ENCODE results near the gene CDK7. TPM values are rescaled to one million over a fixed set of nuclear protein-coding genes. Genes with fewer than 3 reads are reported as not detected.

Gene CDK7
- total RNA-seq, 3 donors from 2014 or later: 18.3 to 22.7 (median 22.0) TPM

GRCh38 chr5:69293882-69294281, 59.2 kb downstream of the CDK7 start:
- Histone ChIP-seq H3K4me1 (ENCODE audit: low read depth) (no peaks in the 10 kb centered on the region), H3K9me3 (no peaks in the 10 kb centered on the region), H3K36me3 (ENCODE audit: low read depth) (no peaks in the 10 kb centered on the region), H3K4me3 (no peak overlapping the region)
- no peak for DNase-seq
- intact Hi-C loops (cut with DNase I, micrococcal nuclease): no loop called here
- no peak for TF ChIP-seq CTCF (IDR thresholded peaks at IDR 0.05)
- no peak for ATAC-seq

GRCh38 chr5:69295088-69295754, 60.5 kb downstream of the CDK7 start:
- Histone ChIP-seq H3K36me3 (ENCODE audit: low read depth) (no peaks in the 10 kb centered on the region), H3K4me3 (no peak overlapping the region), H3K4me1 (ENCODE audit: low read depth) (no peaks in the 10 kb centered on the region), H3K9me3 (no peaks in the 10 kb centered on the region)
- TF ChIP-seq CTCF (IDR thresholded peaks at IDR 0.05): no peak
- no peak for DNase-seq
- intact Hi-C loops (cut with DNase I, micrococcal nuclease): no loop called here
- ATAC-seq: no peak

- no peak for TF ChIP-seq CTCF (IDR thresholded peaks at IDR 0.05)
- Histone ChIP-seq H3K4me1 (ENCODE audit: low read depth) (no peaks in the 10 kb centered on the region), H3K36me3 (ENCODE audit: low read depth) (no peaks in the 10 kb centered on the region), H3K9me3 (no peaks in the 10 kb centered on the region), H3K4me3 (no peak overlapping the region)
- intact Hi-C loops (cut with DNase I, micrococcal nuclease): no loop called here
- no peak for DNase-seq
- ATAC-seq: no peak
Measured at GRCh38 chr5:69299625-69300024, 64.9 kb downstream of the CDK7 start.

- H3K4me1 ChIP-seq (ENCODE audit: low read depth): no peaks in the 10 kb centered on the region
- no peaks in the 10 kb centered on the region for H3K36me3 ChIP-seq (ENCODE audit: low read depth)
- H3K4me3 ChIP-seq: no peak overlapping the region
- ATAC-seq (no peak), DNase-seq (no peak)
- H3K9me3 ChIP-seq: no peaks in the 10 kb centered on the region
- intact Hi-C loops (cut with DNase I, micrococcal nuclease): no loop called here
- TF ChIP-seq CTCF (IDR thresholded peaks at IDR 0.05): no peak
Measured at GRCh38 chr5:69300537-69301203, 66.0 kb downstream of the CDK7 start.

DNA sequence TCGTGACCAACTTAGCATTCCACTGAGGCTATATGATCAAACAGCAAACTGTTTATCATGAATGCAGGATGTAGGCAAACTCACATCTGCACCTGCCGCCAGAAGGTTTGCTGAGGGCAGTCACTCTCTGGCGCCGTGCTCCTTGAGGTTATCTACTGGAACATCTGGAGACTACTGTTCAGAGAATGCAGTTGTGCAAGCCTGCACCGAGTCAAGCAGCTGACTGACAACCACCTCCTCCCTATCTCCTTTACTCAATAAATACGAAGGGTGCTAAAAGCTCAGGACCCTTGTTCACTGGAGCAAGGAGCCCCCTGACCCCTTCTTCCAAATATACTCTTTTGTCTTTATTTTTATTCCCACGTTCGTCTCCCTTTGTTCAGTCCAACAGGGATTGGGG, 70.8 kb downstream of the CDK7 start:
- no peak overlapping the region for H3K4me3 ChIP-seq
- ATAC-seq: no peak
- H3K36me3 ChIP-seq (ENCODE audit: low read depth): no peaks in the 10 kb centered on the region
- no peak for TF ChIP-seq CTCF (IDR thresholded peaks at IDR 0.05)
- no peaks in the 10 kb centered on the region for H3K4me1 ChIP-seq (ENCODE audit: low read depth)
- DNase-seq: no peak
- H3K9me3 ChIP-seq: no peaks in the 10 kb centered on the region
- intact Hi-C loops (cut with DNase I, micrococcal nuclease): no loop called here
